Measurements from ENCODE around the gene RAP1B. TPM values are rescaled to one million over a fixed set of nuclear protein-coding genes. Genes with fewer than 3 reads are reported as not detected.
A peak's percentile ranks its signal among the peaks of the same experiment; 100 is the strongest.

Gene RAP1B
- total and polyA plus RNA-seq, 2 of the 13 experiments (the other 11 are each of a cell fraction or from before 2014, with no cell fraction given), result 71.1 to 92.7 TPM

DNA sequence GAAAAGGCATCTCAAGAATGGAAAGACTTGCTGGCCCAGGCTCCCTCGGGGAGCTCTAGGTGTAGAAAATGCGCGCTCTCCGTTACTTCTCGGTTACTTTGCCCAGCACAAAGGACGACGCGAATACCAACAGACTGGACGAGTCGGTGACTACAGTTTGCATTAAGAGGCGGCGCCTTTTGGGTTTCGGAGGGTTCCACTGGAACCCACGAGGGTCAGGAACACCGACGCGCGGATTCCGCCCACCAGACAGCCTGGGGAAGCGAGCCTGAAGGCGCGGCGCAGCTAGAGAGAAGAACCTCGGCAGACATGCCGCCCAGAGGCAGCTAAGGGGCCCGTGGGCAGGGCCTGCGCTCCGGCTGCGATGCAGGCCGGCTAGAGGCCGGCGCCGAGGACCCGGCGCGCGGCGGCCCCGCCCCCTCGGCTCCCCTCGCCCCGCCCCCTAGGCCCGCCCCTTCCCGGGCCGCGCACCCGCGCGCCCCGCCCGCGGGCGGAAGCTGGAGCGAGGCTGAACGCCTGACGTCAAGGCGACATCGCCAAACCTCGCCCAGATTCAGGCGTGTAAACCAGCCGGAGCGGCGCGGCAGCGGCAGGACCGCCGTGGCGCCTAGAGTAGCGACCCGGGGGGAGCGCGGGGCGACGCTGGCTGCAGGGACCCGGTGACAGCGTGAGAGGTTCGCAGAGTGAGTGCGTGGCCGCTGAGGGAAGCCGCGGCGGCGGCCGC, at the start of gene RAP1B (continued):
- TF ChIP-seq PCBP2 (optimal IDR thresholded peaks at IDR 0.05; ENCODE audit: low read depth, low read length, poor library complexity, severe bottlenecking), result no peak
- TF ChIP-seq ZNF510 (CRISPR knock-in tag; IDR thresholded peaks at IDR 0.05; ENCODE audit: low read depth), result peak; percentile 44; the same call in 1 of the 2 replicates
- TF ChIP-seq TBX2 (CRISPR knock-in tag; IDR thresholded peaks at IDR 0.05; ENCODE audit: borderline replicate concordance), result no peak; the same call in 1 of the 2 replicates
- TF ChIP-seq, protein P1, sequence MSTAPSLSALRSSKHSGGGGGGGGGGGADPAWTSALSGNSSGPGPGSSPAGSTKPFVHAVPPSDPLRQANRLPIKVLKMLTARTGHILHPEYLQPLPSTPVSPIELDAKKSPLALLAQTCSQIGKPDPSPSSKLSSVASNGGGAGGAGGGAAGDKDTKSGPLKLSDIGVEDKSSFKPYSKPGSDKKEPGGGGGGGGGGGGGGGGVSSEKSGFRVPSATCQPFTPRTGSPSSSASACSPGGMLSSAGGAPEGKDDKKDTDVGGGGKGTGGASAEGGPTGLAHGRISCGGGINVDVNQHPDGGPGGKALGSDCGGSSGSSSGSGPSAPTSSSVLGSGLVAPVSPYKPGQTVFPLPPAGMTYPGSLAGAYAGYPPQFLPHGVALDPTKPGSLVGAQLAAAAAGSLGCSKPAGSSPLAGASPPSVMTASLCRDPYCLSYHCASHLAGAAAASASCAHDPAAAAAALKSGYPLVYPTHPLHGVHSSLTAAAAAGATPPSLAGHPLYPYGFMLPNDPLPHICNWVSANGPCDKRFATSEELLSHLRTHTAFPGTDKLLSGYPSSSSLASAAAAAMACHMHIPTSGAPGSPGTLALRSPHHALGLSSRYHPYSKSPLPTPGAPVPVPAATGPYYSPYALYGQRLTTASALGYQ (CRISPR knock-in tag; IDR thresholded peaks at IDR 0.05), result no peak
- 0 out of 2 replicates have a peak, but pooled peaks have one; percentile 20 for TF ChIP-seq TOE1 (CRISPR knock-in tag; IDR thresholded peaks at IDR 0.05)
- TF ChIP-seq SALL1 (CRISPR knock-in tag; IDR thresholded peaks at IDR 0.05), result peak; percentile 58
- peak; percentile 93 for TF ChIP-seq POLR2G (IDR thresholded peaks at IDR 0.05; ENCODE audit: low read depth, low read length)
- 0 out of 2 replicates have a peak, but pooled peaks have one; percentile 53 for TF ChIP-seq HOXA9 (CRISPR knock-in tag; IDR thresholded peaks at IDR 0.05; ENCODE audit: borderline replicate concordance)
- 0 out of 2 replicates have a peak, but pooled peaks have one; percentile 41 for TF ChIP-seq ZBTB7B (CRISPR knock-in tag; IDR thresholded peaks at IDR 0.05)
- TF ChIP-seq, protein P2, sequence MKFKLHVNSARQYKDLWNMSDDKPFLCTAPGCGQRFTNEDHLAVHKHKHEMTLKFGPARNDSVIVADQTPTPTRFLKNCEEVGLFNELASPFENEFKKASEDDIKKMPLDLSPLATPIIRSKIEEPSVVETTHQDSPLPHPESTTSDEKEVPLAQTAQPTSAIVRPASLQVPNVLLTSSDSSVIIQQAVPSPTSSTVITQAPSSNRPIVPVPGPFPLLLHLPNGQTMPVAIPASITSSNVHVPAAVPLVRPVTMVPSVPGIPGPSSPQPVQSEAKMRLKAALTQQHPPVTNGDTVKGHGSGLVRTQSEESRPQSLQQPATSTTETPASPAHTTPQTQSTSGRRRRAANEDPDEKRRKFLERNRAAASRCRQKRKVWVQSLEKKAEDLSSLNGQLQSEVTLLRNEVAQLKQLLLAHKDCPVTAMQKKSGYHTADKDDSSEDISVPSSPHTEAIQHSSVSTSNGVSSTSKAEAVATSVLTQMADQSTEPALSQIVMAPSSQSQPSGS (CRISPR knock-in tag; IDR thresholded peaks at IDR 0.05), result peak; percentile 56; the same call in 1 of the 2 replicates
- TF ChIP-seq FOXK2 (IDR thresholded peaks at IDR 0.05), result no peak
- TF ChIP-seq KAT8 (CRISPR knock-in tag; IDR thresholded peaks at IDR 0.05), result peak; percentile 45
- TF ChIP-seq ZNF274 (CRISPR knock-in tag; IDR thresholded peaks at IDR 0.05), result peak; percentile 75; the same call in 1 of the 2 replicates
- TF ChIP-seq, protein P3, sequence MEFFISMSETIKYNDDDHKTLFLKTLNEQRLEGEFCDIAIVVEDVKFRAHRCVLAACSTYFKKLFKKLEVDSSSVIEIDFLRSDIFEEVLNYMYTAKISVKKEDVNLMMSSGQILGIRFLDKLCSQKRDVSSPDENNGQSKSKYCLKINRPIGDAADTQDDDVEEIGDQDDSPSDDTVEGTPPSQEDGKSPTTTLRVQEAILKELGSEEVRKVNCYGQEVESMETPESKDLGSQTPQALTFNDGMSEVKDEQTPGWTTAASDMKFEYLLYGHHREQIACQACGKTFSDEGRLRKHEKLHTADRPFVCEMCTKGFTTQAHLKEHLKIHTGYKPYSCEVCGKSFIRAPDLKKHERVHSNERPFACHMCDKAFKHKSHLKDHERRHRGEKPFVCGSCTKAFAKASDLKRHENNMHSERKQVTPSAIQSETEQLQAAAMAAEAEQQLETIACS (CRISPR knock-in tag; IDR thresholded peaks at IDR 0.05), result peak; percentile 61
- TF ChIP-seq, protein P4, sequence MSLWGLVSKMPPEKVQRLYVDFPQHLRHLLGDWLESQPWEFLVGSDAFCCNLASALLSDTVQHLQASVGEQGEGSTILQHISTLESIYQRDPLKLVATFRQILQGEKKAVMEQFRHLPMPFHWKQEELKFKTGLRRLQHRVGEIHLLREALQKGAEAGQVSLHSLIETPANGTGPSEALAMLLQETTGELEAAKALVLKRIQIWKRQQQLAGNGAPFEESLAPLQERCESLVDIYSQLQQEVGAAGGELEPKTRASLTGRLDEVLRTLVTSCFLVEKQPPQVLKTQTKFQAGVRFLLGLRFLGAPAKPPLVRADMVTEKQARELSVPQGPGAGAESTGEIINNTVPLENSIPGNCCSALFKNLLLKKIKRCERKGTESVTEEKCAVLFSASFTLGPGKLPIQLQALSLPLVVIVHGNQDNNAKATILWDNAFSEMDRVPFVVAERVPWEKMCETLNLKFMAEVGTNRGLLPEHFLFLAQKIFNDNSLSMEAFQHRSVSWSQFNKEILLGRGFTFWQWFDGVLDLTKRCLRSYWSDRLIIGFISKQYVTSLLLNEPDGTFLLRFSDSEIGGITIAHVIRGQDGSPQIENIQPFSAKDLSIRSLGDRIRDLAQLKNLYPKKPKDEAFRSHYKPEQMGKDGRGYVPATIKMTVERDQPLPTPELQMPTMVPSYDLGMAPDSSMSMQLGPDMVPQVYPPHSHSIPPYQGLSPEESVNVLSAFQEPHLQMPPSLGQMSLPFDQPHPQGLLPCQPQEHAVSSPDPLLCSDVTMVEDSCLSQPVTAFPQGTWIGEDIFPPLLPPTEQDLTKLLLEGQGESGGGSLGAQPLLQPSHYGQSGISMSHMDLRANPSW (CRISPR knock-in tag; IDR thresholded peaks at IDR 0.05; ENCODE audit: borderline replicate concordance), result no peak
- no peak for TF ChIP-seq ZSCAN20 (CRISPR knock-in tag; IDR thresholded peaks at IDR 0.05; ENCODE audit: borderline replicate concordance)
- TF ChIP-seq, protein P5, sequence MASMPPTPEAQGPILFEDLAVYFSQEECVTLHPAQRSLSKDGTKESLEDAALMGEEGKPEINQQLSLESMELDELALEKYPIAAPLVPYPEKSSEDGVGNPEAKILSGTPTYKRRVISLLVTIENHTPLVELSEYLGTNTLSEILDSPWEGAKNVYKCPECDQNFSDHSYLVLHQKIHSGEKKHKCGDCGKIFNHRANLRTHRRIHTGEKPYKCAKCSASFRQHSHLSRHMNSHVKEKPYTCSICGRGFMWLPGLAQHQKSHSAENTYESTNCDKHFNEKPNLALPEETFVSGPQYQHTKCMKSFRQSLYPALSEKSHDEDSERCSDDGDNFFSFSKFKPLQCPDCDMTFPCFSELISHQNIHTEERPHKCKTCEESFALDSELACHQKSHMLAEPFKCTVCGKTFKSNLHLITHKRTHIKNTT (CRISPR knock-in tag; IDR thresholded peaks at IDR 0.05), result no peak

Measured in HepG2 (cell line).